GM23248 (cell line): ENCODE measurements around the gene PLA2R1. TPM values are rescaled to one million over a fixed set of nuclear protein-coding genes. Genes with fewer than 3 reads are reported as not detected.
"Not testable (repeated sequence)": the region's sequence is repeated elsewhere in the genome, so short reads cannot be mapped to it uniquely, and the experiment has no call there.

ENCODE experiments used
- DNase-seq: peaks from one replicate; pipeline ENCODE4 v3.0.0-alpha.2; 2015
- H2AFZ ChIP-seq: fragments of 200-600 bp; sonication (generic); 2 replicates; pipeline ENCODE4 v1.6.1; 2016; ENCODE audit warnings: antibody characterized with exemption
- H3F3A ChIP-seq: fragments of 200-600 bp; sonication (generic); 2 replicates; pipeline ENCODE4 v1.6.1; 2016; ENCODE audit warnings: mild to moderate bottlenecking, antibody characterized with exemption, mixed run types; ENCODE audit not compliant: insufficient read depth
- H3K27ac ChIP-seq: fragments of 200-600 bp; sonication (generic); 2 replicates; pipeline ENCODE4 v1.5.1; 2016; ENCODE audit warnings: mild to moderate bottlenecking
- H3K27me3 ChIP-seq: fragments of 200-600 bp; sonication (generic); replicated peaks from 2 replicates; pipeline ENCODE4 v1.6.1; 2016; ENCODE audit warnings: mild to moderate bottlenecking; ENCODE audit not compliant: insufficient read depth
- H3K36me3 ChIP-seq: fragments of 200-600 bp; sonication (generic); 2 replicates; pipeline ENCODE4 v1.6.1; 2016; ENCODE audit warnings: low read depth, mild to moderate bottlenecking
- H3K4me1 ChIP-seq: fragments of 200-600 bp; sonication (generic); 2 replicates; pipeline ENCODE4 v1.6.1; 2016; ENCODE audit warnings: mild to moderate bottlenecking; ENCODE audit not compliant: insufficient read depth
- H3K4me2 ChIP-seq: fragments of 200-600 bp; sonication (generic); one replicate; pipeline ENCODE4 v1.6.1; 2016; ENCODE audit warnings: mild to moderate bottlenecking; ENCODE audit not compliant: unreplicated experiment
- H3K4me3 ChIP-seq: fragments of 200-600 bp; sonication (generic); 2 replicates; pipeline ENCODE4 v1.5.1; 2016; ENCODE audit warnings: mild to moderate bottlenecking
- H3K79me2 ChIP-seq: fragments of 200-600 bp; sonication (generic); 2 replicates; pipeline ENCODE4 v1.6.1; 2016; ENCODE audit warnings: mild to moderate bottlenecking; ENCODE audit not compliant: insufficient read depth
- H3K9ac ChIP-seq: fragments of 200-600 bp; sonication (generic); 2 replicates; pipeline ENCODE4 v1.6.1; 2016; ENCODE audit warnings: mild to moderate bottlenecking
- H3K9me2 ChIP-seq: fragments of 200-600 bp; sonication (generic); 2 replicates; pipeline ENCODE4 v1.6.1; 2016; ENCODE audit warnings: mixed run types, mild to moderate bottlenecking, moderate library complexity; ENCODE audit not compliant: insufficient read depth
- H3K9me3 ChIP-seq: fragments of 200-600 bp; sonication (generic); one replicate; pipeline ENCODE4 v1.6.1; 2017; ENCODE audit warnings: low read depth
- H4K20me1 ChIP-seq: fragments of 200-600 bp; sonication (generic); 2 replicates; pipeline ENCODE4 v1.6.0; 2016; ENCODE audit not compliant: insufficient read depth
- EZH2 ChIP-seq: fragments of 200-600 bp; sonication (generic); IDR thresholded peaks from 2 replicates; pipeline ENCODE4 v1.6.1; 2018; ENCODE audit warnings: antibody characterized with exemption, mild to moderate bottlenecking; ENCODE audit not compliant: insufficient read depth, poor library complexity, severe bottlenecking
- EZH2phosphoT487 ChIP-seq: fragments of 200-600 bp; sonication (generic); IDR thresholded peaks from 2 replicates; pipeline ENCODE4 v1.6.1; 2018; ENCODE audit warnings: antibody characterized with exemption, moderate library complexity, mild to moderate bottlenecking, low read depth; ENCODE audit not compliant: insufficient read depth
- WGBS, 2 experiments: methylation state at CpG; one replicate each; pipeline ENCODE4 v1.1.6; 2015 to 2017; ENCODE audit warnings: low lambda C conversion rate in 2 of 2, low coverage in 1 of 2; ENCODE audit errors: missing lambda C conversion rate in 2 of 2; 5-methylcytosine and 5-hydroxymethylcytosine counted together
- in situ Hi-C: fragments of 300-500 bp; cut with MboI; formaldehyde crosslinking; loops from 2 replicates; pipeline ENCODE4 v1.15.0; 2020
- polyA plus RNA-seq: library from polyadenylated mRNA; unstranded; fragments of >200 nt; fragmentation: Nextera tagmentation; extraction: Ambion mirVana; gene quantifications from 2 replicates; pipeline ENCODE4 v1.2.1, GENCODE V29; 2016
- total RNA-seq: library from RNA; depleted of rRNA; stranded (reverse); fragments of >200 nt; shearing (Covaris generic); gene quantifications from 2 replicates; pipeline ENCODE4 v1.2.3, GENCODE V29; 2014

Gene PLA2R1
- total and polyA plus RNA-seq, 2 experiments from 2014 or later = 8.9 to 16.0 TPM

DNA sequence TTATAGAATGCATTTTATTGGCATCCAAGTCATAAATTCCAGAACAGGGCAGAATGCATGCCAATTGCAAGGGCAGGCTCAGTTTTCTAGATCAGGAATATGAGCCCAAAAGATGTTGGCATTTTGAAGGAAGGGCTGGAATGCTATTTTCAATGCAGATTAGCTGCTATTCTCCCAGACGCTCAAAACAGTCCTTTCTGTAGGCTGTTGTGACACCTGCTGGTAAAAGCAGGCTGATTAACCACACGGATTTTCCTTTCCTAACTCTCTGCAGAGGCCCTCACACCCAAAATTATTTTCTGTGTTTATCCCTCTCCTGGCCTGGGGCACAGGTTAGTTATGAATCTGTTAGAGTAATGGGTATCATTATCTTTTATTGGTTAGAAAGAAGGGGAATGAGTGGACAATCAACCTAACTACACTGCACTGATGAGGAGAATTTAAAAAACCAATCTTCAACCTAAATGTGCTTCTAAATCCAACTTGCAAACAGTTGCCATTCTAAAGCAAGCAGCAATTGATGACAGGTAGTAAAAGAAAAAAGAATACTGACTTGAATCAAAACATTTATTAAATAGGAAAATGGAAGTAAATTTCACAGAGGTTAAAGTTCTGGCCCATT lies 94.0 kb downstream of the PLA2R1 start:
- Histone ChIP-seq H3F3A (no peaks in the 10 kb centered on the region), H3K4me3 (no peak overlapping the region), H3K9me2 (no peaks in the 10 kb centered on the region), H3K4me1 (no peaks in the 10 kb centered on the region), H2AFZ (no peak overlapping the region), H3K36me3 (no peaks in the 10 kb centered on the region), H3K27me3 (no peaks in the 10 kb centered on the region), H3K9ac (no peak overlapping the region), H3K79me2 (no peaks in the 10 kb centered on the region), H3K27ac (no peak overlapping the region), H3K9me3 (no peaks in the 10 kb centered on the region), H3K4me2 (no peak overlapping the region), H4K20me1 (no peaks in the 10 kb centered on the region)
- TF ChIP-seq EZH2 (no peak), EZH2phosphoT487 (no peak)
- DNase-seq = peak; percentile 61
- WGBS, 2 experiments = 15 to 17% methylated on average over 2 of the region's 2 CpGs
- in situ Hi-C loops = no loop called here

DNA sequence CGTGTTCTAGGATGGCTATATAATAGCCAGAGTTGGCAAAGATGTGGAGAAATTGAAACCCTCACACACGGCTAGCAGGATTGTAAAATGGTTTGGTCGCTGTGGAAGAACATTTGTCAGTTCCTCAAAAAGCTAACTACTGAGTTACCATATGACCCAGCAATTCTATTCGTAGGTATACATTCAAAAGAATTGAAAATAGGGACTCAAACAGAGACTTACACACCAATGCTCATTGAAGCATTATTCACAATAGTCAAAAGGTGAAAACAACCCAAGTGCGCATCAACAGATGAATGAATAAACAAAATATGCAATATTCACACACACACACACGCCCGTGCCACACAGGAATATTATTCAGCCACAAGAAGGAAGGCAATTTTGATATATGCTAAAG lies 98.7 kb downstream of the PLA2R1 start:
- H2AFZ ChIP-seq = no peak overlapping the region
- no peaks in the 10 kb centered on the region for H3K9me2 ChIP-seq
- H4K20me1 ChIP-seq = no peaks in the 10 kb centered on the region
- TF ChIP-seq EZH2phosphoT487 = no peak
- no peak for TF ChIP-seq EZH2
- peaks cover 23% of the 10 kb centered on the region for H3F3A ChIP-seq
- H3K4me2 ChIP-seq = no peak overlapping the region
- H3K4me1 ChIP-seq = peaks cover 17% of the 10 kb centered on the region
- H3K9me3 ChIP-seq = no peaks in the 10 kb centered on the region
- H3K36me3 ChIP-seq = no peaks in the 10 kb centered on the region
- in situ Hi-C loops = no loop called here
- H3K27ac ChIP-seq = no peak overlapping the region
- H3K27me3 ChIP-seq = no peaks in the 10 kb centered on the region
- no peak overlapping the region for H3K4me3 ChIP-seq
- no peaks in the 10 kb centered on the region for H3K79me2 ChIP-seq
- 88 to 90% methylated on average over 7 of the region's 7 CpGs for WGBS, 2 experiments
- DNase-seq = no peak
- no peak overlapping the region for H3K9ac ChIP-seq

DNA sequence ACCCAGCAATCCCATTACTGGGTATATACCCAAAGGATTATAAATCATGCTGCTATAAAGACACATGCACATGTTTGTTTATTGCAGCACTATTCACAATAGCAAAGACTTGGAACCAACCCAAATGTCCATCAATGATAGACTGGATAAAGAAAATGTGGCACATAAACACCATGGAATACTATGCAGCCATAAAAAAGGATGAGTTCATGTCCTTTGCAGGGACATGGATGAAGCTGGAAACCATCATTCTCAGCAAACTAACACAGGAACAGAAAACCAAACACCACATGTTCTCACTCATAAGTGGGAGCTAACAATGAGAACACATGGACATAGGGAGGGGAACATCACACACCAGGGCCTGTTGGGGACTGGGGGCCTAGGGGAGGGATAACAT lies 99.9 kb downstream of the PLA2R1 start:
- Histone ChIP-seq H3F3A (peaks cover 23% of the 10 kb centered on the region), H3K4me1 (peaks cover 17% of the 10 kb centered on the region)
- H3K79me2 ChIP-seq, H3K36me3 ChIP-seq, in situ Hi-C loops, DNase-seq, H3K27me3 ChIP-seq, H3K4me3 ChIP-seq, H3K4me2 ChIP-seq, H3K9me3 ChIP-seq, H3K27ac ChIP-seq, H3K9ac ChIP-seq, H3K9me2 ChIP-seq, H4K20me1 ChIP-seq, H2AFZ ChIP-seq: not testable (repeated sequence)

DNA sequence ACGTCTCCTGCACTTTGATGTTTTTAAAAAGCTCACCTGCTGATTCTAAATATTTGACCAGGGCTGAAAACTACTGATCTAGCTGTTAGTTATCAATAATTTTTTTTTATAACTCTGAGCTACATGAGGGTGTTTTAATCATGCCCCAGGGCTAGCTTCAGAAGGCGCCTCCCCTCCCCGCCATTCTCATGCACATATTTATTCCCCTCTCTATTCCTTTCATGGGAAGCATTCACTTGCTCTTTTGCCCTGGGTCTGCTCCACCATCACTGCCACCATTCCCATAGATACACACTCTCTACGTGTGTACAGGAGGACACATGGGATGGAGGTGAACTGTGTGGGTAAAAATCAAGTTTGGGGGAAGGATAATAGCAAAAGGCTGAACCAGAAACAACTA lies 101.0 kb downstream of the PLA2R1 start:
- WGBS, 2 experiments = 78 to 85% methylated on average over 4 of the region's 4 CpGs
- TF ChIP-seq EZH2phosphoT487 (no peak), EZH2 (no peak)
- Histone ChIP-seq H3K9ac (no peak overlapping the region), H3K4me2 (peak overlapping the region; percentile 82), H3K4me3 (peak overlapping the region; percentile 32; the same call in 1 of the 2 replicates), H3K9me2 (no peaks in the 10 kb centered on the region), H3F3A (peaks cover 23% of the 10 kb centered on the region), H2AFZ (no peak overlapping the region), H4K20me1 (no peaks in the 10 kb centered on the region), H3K79me2 (no peaks in the 10 kb centered on the region), H3K36me3 (no peaks in the 10 kb centered on the region), H3K9me3 (no peaks in the 10 kb centered on the region), H3K27ac (peak overlapping the region; percentile 53), H3K4me1 (peaks cover 17% of the 10 kb centered on the region), H3K27me3 (no peaks in the 10 kb centered on the region)
- in situ Hi-C loops = no loop called here
- DNase-seq = no peak

DNA sequence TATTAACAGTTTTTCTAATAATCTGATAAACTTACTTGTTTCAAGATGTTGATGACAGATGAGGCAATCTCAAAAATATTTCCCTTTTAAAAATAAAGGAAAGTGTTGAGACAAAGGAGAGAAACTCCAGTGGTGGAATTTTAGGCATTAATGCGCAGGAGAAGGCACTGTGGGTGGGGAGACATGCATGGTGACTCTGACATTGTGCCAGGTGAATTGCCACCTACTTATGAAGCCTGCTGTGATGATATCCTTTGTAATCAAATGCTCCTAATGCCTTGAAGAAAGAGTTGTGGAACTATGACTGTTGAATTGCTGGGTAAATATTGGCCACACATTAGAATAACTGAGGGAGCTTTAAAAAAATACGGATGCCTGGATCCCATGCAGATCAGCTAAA lies 101.4 kb downstream of the PLA2R1 start:
- DNase-seq = peak; percentile 48
- no peaks in the 10 kb centered on the region for H3K36me3 ChIP-seq
- 0 out of 2 replicates have a peak overlapping the region, but pooled peaks have one; percentile 9 for H3K9ac ChIP-seq
- H3K4me2 ChIP-seq = peak overlapping the region; percentile 82
- 54 to 59% methylated on average over 2 of the region's 2 CpGs for WGBS, 2 experiments
- no peaks in the 10 kb centered on the region for H3K9me3 ChIP-seq
- H3K79me2 ChIP-seq = no peaks in the 10 kb centered on the region
- H3K4me1 ChIP-seq = peaks cover 17% of the 10 kb centered on the region
- no peaks in the 10 kb centered on the region for H4K20me1 ChIP-seq
- H3F3A ChIP-seq = peaks cover 23% of the 10 kb centered on the region
- no peaks in the 10 kb centered on the region for H3K27me3 ChIP-seq
- peak overlapping the region; percentile 53 for H3K27ac ChIP-seq
- no peak for TF ChIP-seq EZH2
- TF ChIP-seq EZH2phosphoT487 = no peak
- H3K9me2 ChIP-seq = no peaks in the 10 kb centered on the region
- H2AFZ ChIP-seq = no peak overlapping the region
- in situ Hi-C loops = no loop called here
- peak overlapping the region; percentile 32 for H3K4me3 ChIP-seq
